A673 (cell line): Measurements from ENCODE around the gene RANBP10. TPM values are rescaled to one million over a fixed set of nuclear protein-coding genes. Genes with fewer than 3 reads are reported as not detected.

Experiments used
- BruUV-seq: library from RNA; stranded (reverse); fragments of 400-500 nt; replicated peaks from 2 replicates; lab custom pipeline; 2021; lab: Mats Ljungman, UMichigan
- CTCF ChIA-PET: fragments of 300-600 bp; sonication (Branson Sonifier 250); formaldehyde crosslinking; loops from one replicate; lab custom pipeline; 2022; ENCODE audit warnings: antibody characterized with exemption; lab: Charles Lee
- POLR2A ChIA-PET: fragments of 300-600 bp; sonication (Branson Sonifier 250); formaldehyde crosslinking; loops from one replicate; lab custom pipeline; 2022; ENCODE audit warnings: antibody characterized with exemption; ENCODE audit not compliant: low non-redundant PET; lab: Charles Lee
- DNase-seq: peaks from one replicate; pipeline ENCODE4 v3.0.0-alpha.2; 2015; ENCODE audit warnings: low spot score
- H3K27ac ChIP-seq: fragments of 200-600 bp; sonication (generic); 2 replicates; pipeline ENCODE4 v1.5.1; 2016; ENCODE audit warnings: mixed run types, low read depth, mild to moderate bottlenecking, mixed read lengths, antibody characterized with exemption, low read length; ENCODE audit not compliant: poor library complexity, severe bottlenecking
- H3K27me3 ChIP-seq: fragments of 200-600 bp; sonication (generic); replicated peaks from 2 replicates; pipeline ENCODE4 v1.6.1; 2017; ENCODE audit warnings: mixed run types, low read depth, mild to moderate bottlenecking, mixed read lengths, antibody characterized with exemption, low read length; ENCODE audit not compliant: insufficient read depth, poor library complexity
- H3K36me3 ChIP-seq: fragments of 200-600 bp; sonication (generic); 2 replicates; pipeline ENCODE4 v1.6.1; 2016; ENCODE audit warnings: mixed run types, mild to moderate bottlenecking, mixed read lengths, antibody characterized with exemption, low read length; ENCODE audit not compliant: insufficient read depth, poor library complexity, severe bottlenecking
- H3K4me1 ChIP-seq: fragments of 200-600 bp; sonication (generic); 2 replicates; pipeline ENCODE4 v1.6.1; 2017; ENCODE audit warnings: mixed run types, mild to moderate bottlenecking, mixed read lengths, antibody characterized with exemption, low read length; ENCODE audit not compliant: insufficient read depth, poor library complexity, severe bottlenecking
- H3K4me3 ChIP-seq: fragments of 200-600 bp; sonication (generic); 2 replicates; pipeline ENCODE4 v1.5.1; 2016; ENCODE audit warnings: low read depth, mixed run types, mild to moderate bottlenecking, mixed read lengths, low read length; ENCODE audit not compliant: poor library complexity, severe bottlenecking
- H3K9me3 ChIP-seq: fragments of 200-600 bp; sonication (generic); 2 replicates; pipeline ENCODE4 v1.6.1; 2016; ENCODE audit warnings: mixed run types, low read depth, mild to moderate bottlenecking, mixed read lengths, antibody characterized with exemption, low read length; ENCODE audit not compliant: poor library complexity, severe bottlenecking
- EZH2 ChIP-seq: fragments of 200-600 bp; sonication (generic); IDR thresholded peaks from 2 replicates; pipeline ENCODE4 v1.6.1; 2017; ENCODE audit warnings: borderline replicate concordance, low read depth, mild to moderate bottlenecking, mixed read lengths, antibody characterized with exemption, low read length; ENCODE audit not compliant: poor library complexity, severe bottlenecking
- intact Hi-C: fragments of 100-400 bp; cut with micrococcal nuclease; formaldehyde crosslinking; loops from one replicate; pipeline ENCODE4 v1.10.0; 2022; ENCODE audit not compliant: unreplicated experiment
- total RNA-seq: library from RNA; stranded (reverse); gene quantifications from 2 replicates; pipeline ENCODE4 v1.2.3, GENCODE V29; 2021
- TF ChIP-seq, protein P1 (sequence below): fragments of 300-800, 200-600 bp; sonication (generic); conservative IDR thresholded peaks from 2 replicates; pipeline ENCODE4 v1.5.1; 2017; ENCODE audit warnings: low read depth, mild to moderate bottlenecking, antibody characterized with exemption, low read length, moderate library complexity, mixed read lengths

The RANBP10 gene
- total RNA-seq, 1 experiment from 2014 or later: 28.0 TPM

DNA sequence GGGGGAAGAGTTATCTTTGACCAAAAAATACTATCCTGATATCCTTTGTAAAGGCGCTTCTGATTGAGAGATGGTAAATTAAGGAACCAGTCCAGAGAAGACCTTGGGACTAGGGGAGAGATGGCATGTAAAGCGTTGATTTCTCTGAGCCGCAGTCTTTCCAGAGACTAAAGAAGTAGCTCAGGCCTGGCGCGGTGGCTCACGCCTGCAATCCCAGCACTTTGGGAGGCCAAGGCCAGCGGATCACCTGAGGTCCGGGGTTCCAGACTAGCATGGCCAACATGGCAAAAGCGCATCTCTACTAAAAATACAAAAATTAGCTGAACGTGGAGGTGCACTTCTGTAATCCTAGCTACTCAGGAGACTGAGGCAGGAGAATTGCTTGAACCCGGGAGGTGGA is 41.8 kb upstream of the RANBP10 start:
- intact Hi-C loops: no loop called here
- Histone ChIP-seq H3K4me1 (peaks cover 28% of the 10 kb centered on the region), H3K9me3 (no peaks in the 10 kb centered on the region), H3K27ac (peak overlapping the region; percentile 96), H3K36me3 (no peaks in the 10 kb centered on the region), H3K4me3 (peak overlapping the region; percentile 92), H3K27me3 (no peaks in the 10 kb centered on the region)
- POLR2A ChIA-PET: no interaction called here
- DNase-seq: no peak
- no TSS peak for BruUV-seq
- TF ChIP-seq, protein P1, sequence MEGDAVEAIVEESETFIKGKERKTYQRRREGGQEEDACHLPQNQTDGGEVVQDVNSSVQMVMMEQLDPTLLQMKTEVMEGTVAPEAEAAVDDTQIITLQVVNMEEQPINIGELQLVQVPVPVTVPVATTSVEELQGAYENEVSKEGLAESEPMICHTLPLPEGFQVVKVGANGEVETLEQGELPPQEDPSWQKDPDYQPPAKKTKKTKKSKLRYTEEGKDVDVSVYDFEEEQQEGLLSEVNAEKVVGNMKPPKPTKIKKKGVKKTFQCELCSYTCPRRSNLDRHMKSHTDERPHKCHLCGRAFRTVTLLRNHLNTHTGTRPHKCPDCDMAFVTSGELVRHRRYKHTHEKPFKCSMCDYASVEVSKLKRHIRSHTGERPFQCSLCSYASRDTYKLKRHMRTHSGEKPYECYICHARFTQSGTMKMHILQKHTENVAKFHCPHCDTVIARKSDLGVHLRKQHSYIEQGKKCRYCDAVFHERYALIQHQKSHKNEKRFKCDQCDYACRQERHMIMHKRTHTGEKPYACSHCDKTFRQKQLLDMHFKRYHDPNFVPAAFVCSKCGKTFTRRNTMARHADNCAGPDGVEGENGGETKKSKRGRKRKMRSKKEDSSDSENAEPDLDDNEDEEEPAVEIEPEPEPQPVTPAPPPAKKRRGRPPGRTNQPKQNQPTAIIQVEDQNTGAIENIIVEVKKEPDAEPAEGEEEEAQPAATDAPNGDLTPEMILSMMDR: no peak
- no peak for TF ChIP-seq EZH2
- CTCF ChIA-PET: interaction anchor here (0.6 to 0.8 kb wide), 2 partner anchors 31 to 170 kb away, joined by 3 to 5 read pairs; no protein-coding TSS in a partner anchor

DNA sequence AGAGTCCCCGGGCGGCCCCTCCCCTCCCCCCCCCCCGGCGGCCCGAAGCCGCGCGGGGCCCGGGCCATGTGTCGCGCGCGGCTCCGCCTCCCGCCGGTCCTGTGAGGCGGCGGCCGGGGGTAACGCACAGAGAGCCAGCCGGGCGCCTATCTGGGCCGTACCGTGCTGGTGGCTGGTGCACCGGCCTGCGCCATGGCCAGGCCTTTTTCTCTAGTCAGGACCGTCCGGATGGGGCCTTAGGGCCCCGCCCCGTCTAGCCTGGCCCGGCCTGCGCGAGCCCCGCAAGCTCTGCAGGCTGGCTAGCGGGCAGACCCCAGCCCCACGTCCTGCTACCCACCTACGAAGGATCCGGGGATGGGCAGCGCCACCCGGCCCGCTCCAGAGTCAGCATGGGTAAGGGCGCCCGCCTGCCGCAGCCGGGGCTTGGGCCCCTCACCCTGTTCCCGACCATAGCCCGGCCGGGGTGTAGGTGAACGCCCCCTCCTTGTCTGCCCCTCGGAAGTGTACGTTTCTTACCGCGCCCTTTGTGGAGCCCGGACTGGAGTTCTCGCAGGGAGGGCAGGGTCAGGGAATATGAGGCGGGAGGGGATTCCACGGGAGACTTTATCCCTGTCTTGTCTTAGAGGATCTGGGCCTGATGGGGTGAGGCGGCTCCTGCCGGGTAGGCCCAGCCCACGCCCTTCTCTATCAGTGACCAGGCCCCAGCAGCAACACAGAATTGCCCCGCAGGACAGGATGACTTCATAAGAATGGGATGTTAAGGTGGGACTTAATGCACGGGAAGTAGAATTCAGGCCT is 40.9 kb upstream of the RANBP10 start, which contains the start of gene CENPT:
Gene CENPT, minus strand, starts transcription at position 630 of the 798 bp plus-strand sequence. CDS start 13,834 bp downstream, outside the sequence.
- CTCF ChIA-PET: no interaction called here

DNA sequence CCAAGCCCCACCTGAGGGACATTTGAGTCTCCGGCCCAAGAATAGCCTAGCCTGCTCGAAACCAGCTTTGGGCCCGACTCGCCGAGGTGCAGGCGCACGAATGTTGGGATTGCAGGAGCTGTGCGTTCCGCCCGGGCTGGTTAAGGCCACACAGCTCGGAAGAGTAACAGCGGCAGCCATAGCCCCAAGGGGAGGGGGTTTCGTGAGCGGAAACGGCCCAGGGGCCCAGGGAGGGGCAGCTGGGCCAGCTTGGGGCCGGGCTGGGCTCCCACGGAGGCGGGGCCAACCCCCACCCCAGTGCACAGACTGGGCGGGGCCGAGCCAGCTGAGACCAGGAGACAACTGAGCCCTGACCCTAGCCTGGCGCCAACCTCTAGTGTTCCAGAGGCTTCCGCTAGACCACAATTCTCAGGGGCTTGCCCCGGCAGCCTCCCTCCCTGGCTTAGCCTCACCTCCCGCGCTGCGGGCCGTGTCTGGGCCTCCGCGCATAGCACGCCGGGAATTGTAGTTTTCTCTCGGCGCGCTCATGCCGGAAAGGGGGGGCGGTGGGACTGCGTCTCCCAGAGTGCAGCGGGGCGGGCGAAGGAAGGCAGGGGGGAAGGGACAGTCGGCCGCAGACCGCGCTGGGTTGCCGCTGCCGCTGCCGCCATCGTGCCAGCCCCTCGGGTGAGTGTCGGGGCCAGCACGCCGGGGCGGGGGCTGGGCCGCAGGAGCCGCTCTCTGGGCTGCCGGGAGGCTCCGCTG is 40.1 kb upstream of the RANBP10 start, which contains the start of gene NUTF2:
Gene NUTF2, plus strand, starts transcription at position 614 of the 744 bp plus-strand sequence. CDS start 18,198 bp downstream, outside the sequence.
- H3K36me3 ChIP-seq: no peaks in the 10 kb centered on the region
- intact Hi-C loops: no loop called here
- peak; percentile 98 for DNase-seq
- peak within 1 kb of the TSS; percentile 92 for H3K4me3 ChIP-seq
- no peaks in the 10 kb centered on the region for H3K9me3 ChIP-seq
- peaks cover 30% of the 10 kb centered on the region for H3K4me1 ChIP-seq
- ChIA-PET CTCF (interaction anchor here (0.6 to 1.9 kb wide), 2 partner anchors 30 to 89 kb away, joined by 3 to 5 read pairs; no protein-coding TSS in a partner anchor), POLR2A (no interaction called here)
- TF ChIP-seq, protein P1: no peak
- no peak for TF ChIP-seq EZH2
- no TSS peak for BruUV-seq
- peak within 1 kb of the TSS; percentile 96 for H3K27ac ChIP-seq
- no peaks in the 10 kb centered on the region for H3K27me3 ChIP-seq

More for the DNA sequence above, 40.9 kb upstream of the RANBP10 start, which contains the start of gene CENPT:
- peak within 1 kb of the TSS; percentile 92 for H3K4me3 ChIP-seq
- intact Hi-C loops: no loop called here
- peaks cover 28% of the 10 kb centered on the region for H3K4me1 ChIP-seq
- TF ChIP-seq, protein P1: no peak
- TF ChIP-seq EZH2: no peak
- POLR2A ChIA-PET: no interaction called here
- H3K27ac ChIP-seq: peak within 1 kb of the TSS; percentile 96
- no peaks in the 10 kb centered on the region for H3K36me3 ChIP-seq
- no peaks in the 10 kb centered on the region for H3K9me3 ChIP-seq
- no peak for DNase-seq
- H3K27me3 ChIP-seq: no peaks in the 10 kb centered on the region
- BruUV-seq: no TSS peak
